Trophoblast cell (in vitro differentiated cells and primary cell): ENCODE measurements around the gene GOLGA8T.
"Not testable (repeated sequence)": the region's sequence is repeated elsewhere in the genome, so short reads cannot be mapped to it uniquely, and the experiment has no call there.

Experiments used
- DNase-seq, 2 donors: peaks; one replicate each; pipeline ENCODE4 v3.0.0-alpha.2; 2016
- H2AFZ ChIP-seq: 2 replicates; pipeline ENCODE4 v1.6.1; 2013; ENCODE audit warnings: low read length, moderate library complexity, mild to moderate bottlenecking; ENCODE audit not compliant: insufficient read depth, poor library complexity
- H2AK5ac ChIP-seq: 2 replicates; pipeline ENCODE4 v1.6.1; 2013; ENCODE audit warnings: mild to moderate bottlenecking, low read length
- H2BK120ac ChIP-seq: 2 replicates; pipeline ENCODE4 v1.6.1; 2013; ENCODE audit warnings: low read length, mild to moderate bottlenecking, moderate library complexity; ENCODE audit not compliant: insufficient read depth, poor library complexity
- H2BK12ac ChIP-seq: 2 replicates; pipeline ENCODE4 v1.6.1; 2013; ENCODE audit warnings: mild to moderate bottlenecking, low read length, moderate library complexity
- H2BK5ac ChIP-seq: 2 replicates; pipeline ENCODE4 v1.6.1; 2013; ENCODE audit warnings: low read length, low read depth, moderate library complexity, mild to moderate bottlenecking; ENCODE audit not compliant: poor library complexity
- H3K14ac ChIP-seq: 2 replicates; pipeline ENCODE4 v1.6.1; 2013; ENCODE audit warnings: mild to moderate bottlenecking, low read length
- H3K18ac ChIP-seq: 2 replicates; pipeline ENCODE4 v1.6.1; 2013; ENCODE audit warnings: mild to moderate bottlenecking, low read length
- H3K23ac ChIP-seq: 2 replicates; pipeline ENCODE4 v1.6.1; 2013; ENCODE audit warnings: low read length
- H3K27ac ChIP-seq: 2 replicates; pipeline ENCODE4 v1.5.1; 2013; ENCODE audit warnings: low read depth, mild to moderate bottlenecking, inconsistent platforms, low read length, moderate library complexity
- H3K27me3 ChIP-seq: 2 replicates; pipeline ENCODE4 v1.6.1; 2013; ENCODE audit warnings: inconsistent platforms, mild to moderate bottlenecking, low read length, moderate library complexity; ENCODE audit not compliant: insufficient read depth
- H3K36me3 ChIP-seq, 2 experiments: 1 replicate in 1 of 2; 2 replicates in 1 of 2; pipeline ENCODE4 v1.6.1; 2013; ENCODE audit warnings: low read length in 2 of 2, mild to moderate bottlenecking in 2 of 2, moderate library complexity in 1 of 2; ENCODE audit not compliant: insufficient read depth in 2 of 2, control insufficient read depth in 1 of 2
- H3K4ac ChIP-seq: 2 replicates; pipeline ENCODE4 v1.6.1; 2013; ENCODE audit warnings: low read depth, mild to moderate bottlenecking, low read length, moderate library complexity
- H3K4me1 ChIP-seq, 2 experiments: 1 replicate in 1 of 2; 2 replicates in 1 of 2; pipeline ENCODE4 v1.6.1; 2013; ENCODE audit warnings: low read length in 2 of 2, mild to moderate bottlenecking in 2 of 2, moderate library complexity in 1 of 2; ENCODE audit not compliant: insufficient read depth in 2 of 2, control insufficient read depth in 1 of 2
- H3K4me2 ChIP-seq: 2 replicates; pipeline ENCODE4 v1.6.1; 2013; ENCODE audit warnings: inconsistent platforms, mild to moderate bottlenecking, low read length, moderate library complexity
- H3K4me3 ChIP-seq: 2 replicates; pipeline ENCODE4 v1.5.1; 2013; ENCODE audit warnings: mild to moderate bottlenecking, low read depth, low read length, inconsistent platforms
- H3K79me1 ChIP-seq: one replicate; pipeline ENCODE4 v1.6.1; 2013; ENCODE audit warnings: low read length
- H3K79me2 ChIP-seq: 2 replicates; pipeline ENCODE4 v1.6.1; 2013; ENCODE audit warnings: low read length, mild to moderate bottlenecking; ENCODE audit not compliant: control insufficient read depth, insufficient read depth, poor library complexity
- H3K9ac ChIP-seq: 2 replicates; pipeline ENCODE4 v1.6.1; 2013; ENCODE audit warnings: mild to moderate bottlenecking, low read length
- H3K9me3 ChIP-seq: 2 replicates; pipeline ENCODE4 v1.6.1; 2013; ENCODE audit warnings: low read depth, mild to moderate bottlenecking, control low read depth, inconsistent platforms, low read length; ENCODE audit not compliant: insufficient read depth
- H4K12ac ChIP-seq: 2 replicates; pipeline ENCODE4 v1.6.1; 2013; ENCODE audit warnings: low read depth, mild to moderate bottlenecking, low read length, moderate library complexity
- H4K8ac ChIP-seq: 2 replicates; pipeline ENCODE4 v1.6.1; 2013; ENCODE audit warnings: low read depth, mild to moderate bottlenecking, low read length, moderate library complexity
- H4K91ac ChIP-seq: one replicate; pipeline ENCODE4 v1.6.1; 2013; ENCODE audit warnings: low read depth, mild to moderate bottlenecking, low read length, moderate library complexity
- WGBS: extraction: QIAGEN DNeasy Blood & Tissue Kit; methylation state at CpG from one replicate; pipeline ENCODE4 v1.1.7; 2013; ENCODE audit warnings: missing lambda C conversion rate; ENCODE audit not compliant: insufficient read length, insufficient coverage; ENCODE audit errors: extremely low coverage; 5-methylcytosine and 5-hydroxymethylcytosine counted together

Gene GOLGA8T

GRCh38 chr15:30176613-30177012, 41.8 kb downstream of the GOLGA8T start:
- not testable (repeated sequence) for H3K79me2 ChIP-seq, H3K79me1 ChIP-seq, H3K27me3 ChIP-seq, H3K4me1 ChIP-seq, H4K8ac ChIP-seq, H3K4ac ChIP-seq, H4K91ac ChIP-seq, H2BK120ac ChIP-seq, H2BK12ac ChIP-seq, H2AFZ ChIP-seq, H3K9me3 ChIP-seq, H3K14ac ChIP-seq, H2AK5ac ChIP-seq, DNase-seq, H3K23ac ChIP-seq, H3K9ac ChIP-seq, H4K12ac ChIP-seq, H2BK5ac ChIP-seq, H3K27ac ChIP-seq, H3K4me2 ChIP-seq, H3K36me3 ChIP-seq, H3K18ac ChIP-seq, H3K4me3 ChIP-seq
- WGBS: no CpG with 5 or more reads among the region's 3 CpGs

- H3K18ac ChIP-seq, H3K14ac ChIP-seq, H3K4me1 ChIP-seq, H3K9me3 ChIP-seq, H3K27ac ChIP-seq, H3K36me3 ChIP-seq, H4K91ac ChIP-seq, H3K4me2 ChIP-seq, H2BK5ac ChIP-seq, H3K79me1 ChIP-seq, H2BK120ac ChIP-seq, H4K8ac ChIP-seq, H3K4ac ChIP-seq, H3K27me3 ChIP-seq, H3K4me3 ChIP-seq, H3K9ac ChIP-seq, H3K23ac ChIP-seq, H3K79me2 ChIP-seq, H2AFZ ChIP-seq, H2AK5ac ChIP-seq, H4K12ac ChIP-seq, DNase-seq, H2BK12ac ChIP-seq: not testable (repeated sequence)
Observed at GRCh38 chr15:30179814-30180213, 45.0 kb downstream of the GOLGA8T start.

DNA sequence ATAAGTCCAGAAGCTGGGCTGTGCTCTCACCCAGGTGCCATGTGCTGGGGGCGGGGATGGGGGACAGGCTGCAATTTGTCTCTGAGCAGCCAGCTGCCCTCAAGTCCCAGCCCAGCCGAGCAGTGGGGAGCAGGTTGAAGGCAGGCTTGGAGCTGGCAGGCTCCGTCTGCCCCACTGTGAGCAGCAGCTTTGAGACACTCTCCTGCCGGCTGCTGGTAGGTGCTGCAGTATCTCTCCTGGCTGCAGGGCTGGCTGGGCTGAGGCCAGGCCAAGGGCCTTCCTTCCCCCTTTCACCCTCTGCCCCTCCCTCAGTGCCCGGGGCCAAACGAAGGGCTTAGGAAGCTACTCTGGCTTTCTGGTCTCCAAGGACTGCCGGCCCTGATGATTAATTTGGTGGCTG, 50.6 kb downstream of the GOLGA8T start:
- DNase-seq, H3K4me2 ChIP-seq, H4K8ac ChIP-seq, H3K14ac ChIP-seq, H3K79me2 ChIP-seq, H2BK120ac ChIP-seq, H3K18ac ChIP-seq, H3K27ac ChIP-seq, H3K4me3 ChIP-seq, H3K79me1 ChIP-seq, H2AK5ac ChIP-seq, H3K23ac ChIP-seq, H3K4ac ChIP-seq, H4K91ac ChIP-seq, H4K12ac ChIP-seq, H3K36me3 ChIP-seq, H3K4me1 ChIP-seq, H2BK12ac ChIP-seq, H2BK5ac ChIP-seq, H2AFZ ChIP-seq, H3K27me3 ChIP-seq, H3K9ac ChIP-seq, H3K9me3 ChIP-seq: not testable (repeated sequence)
- no CpG with 5 or more reads among the region's 7 CpGs for WGBS

DNA sequence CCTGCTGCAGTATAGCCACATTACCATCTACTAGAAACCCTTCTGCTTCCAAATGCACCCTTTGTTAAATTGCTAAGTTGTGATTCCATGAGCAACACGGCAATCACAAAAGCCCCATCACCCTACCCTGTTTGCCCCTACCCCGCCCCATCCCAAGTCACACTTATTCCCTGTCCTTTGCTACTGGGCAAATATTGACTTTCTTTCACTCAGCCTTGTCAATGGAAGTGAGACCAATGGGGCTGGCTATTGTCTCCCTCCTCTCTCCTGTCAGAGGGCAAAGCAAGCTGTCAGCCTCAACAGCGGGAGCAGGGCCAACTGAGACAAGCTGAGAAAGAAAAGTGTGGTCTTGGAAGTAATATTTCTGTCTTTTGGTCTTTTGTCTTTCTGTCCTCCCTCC, 52.6 kb downstream of the GOLGA8T start:
- not testable (repeated sequence) for H3K23ac ChIP-seq

DNA sequence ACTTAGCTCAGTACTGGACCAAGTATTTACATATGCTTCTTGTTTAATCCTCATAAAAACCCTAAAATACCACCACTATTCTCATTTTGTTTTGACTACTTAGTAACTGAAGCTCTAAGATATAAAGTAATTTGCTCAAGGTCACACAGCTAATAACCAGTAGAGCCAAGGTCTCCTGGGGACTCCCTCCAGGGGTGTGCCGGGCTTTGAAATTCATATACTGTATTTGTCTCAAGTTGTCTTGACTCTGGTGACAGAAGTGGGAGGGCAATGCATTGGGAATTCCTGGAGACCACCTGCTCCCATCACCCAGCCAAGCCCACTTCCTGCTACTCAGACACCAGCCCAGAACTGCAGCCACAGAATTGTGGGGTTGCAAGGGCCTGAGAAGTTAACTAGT, 54.9 kb downstream of the GOLGA8T start:
- not testable (repeated sequence) for H3K27me3 ChIP-seq, DNase-seq, H3K18ac ChIP-seq, H3K4me1 ChIP-seq, H3K79me1 ChIP-seq, H2AK5ac ChIP-seq, H3K4me2 ChIP-seq, H3K23ac ChIP-seq, H3K27ac ChIP-seq, H3K4ac ChIP-seq, H4K12ac ChIP-seq, H4K8ac ChIP-seq, H3K9ac ChIP-seq, H3K4me3 ChIP-seq, H3K79me2 ChIP-seq, H2BK120ac ChIP-seq, H2BK12ac ChIP-seq, H3K36me3 ChIP-seq, H2BK5ac ChIP-seq, H3K9me3 ChIP-seq, H3K14ac ChIP-seq, H4K91ac ChIP-seq, H2AFZ ChIP-seq
- WGBS: no CpG with 5 or more reads among the region's 1 CpG

More for the DNA sequence above, 52.6 kb downstream of the GOLGA8T start:
- not testable (repeated sequence) for H3K27ac ChIP-seq, H3K4me3 ChIP-seq, H2AFZ ChIP-seq, H3K18ac ChIP-seq, H4K8ac ChIP-seq, H3K27me3 ChIP-seq, H3K4me2 ChIP-seq, H3K79me2 ChIP-seq, DNase-seq, H3K4ac ChIP-seq, H3K4me1 ChIP-seq, H3K14ac ChIP-seq, H4K12ac ChIP-seq, H3K9ac ChIP-seq, H3K36me3 ChIP-seq, H2AK5ac ChIP-seq, H3K79me1 ChIP-seq, H2BK120ac ChIP-seq, H2BK5ac ChIP-seq, H3K9me3 ChIP-seq, H2BK12ac ChIP-seq, H4K91ac ChIP-seq
- WGBS: no CpG with 5 or more reads among the region's 3 CpGs
